Measurements from ENCODE around the gene KCNF1. TPM values are rescaled to one million over a fixed set of nuclear protein-coding genes. Genes with fewer than 3 reads are reported as not detected.
A peak's percentile ranks its signal among the peaks of the same experiment; 100 is the strongest.

The KCNF1 gene
- polyA plus RNA-seq, 6 donors from 2014 or later: not detected

- Mint-ChIP-seq H3K9me3 (no peaks in the 10 kb centered on the region), H3K36me3 (no peaks in the 10 kb centered on the region), H3K4me3 (no peak overlapping the region), H3K27me3 (peaks cover 18 to 60% (median 50%) of the 10 kb centered on the region in 3 donors), H3K27ac (no peak overlapping the region), H3K4me1 (no peaks in the 10 kb centered on the region)
- DNase-seq (no peak), ATAC-seq (ENCODE audit: low read depth in 2 of 2) (no peak)
Measured at GRCh38 chr2:10897956-10898355, 13.8 kb upstream of the KCNF1 start.

- Mint-ChIP-seq H3K36me3 (peaks cover 0 to 9% of the 10 kb centered on the region in 2 donors), H3K9me3 (peaks cover 0 to 14% (median 7%) of the 10 kb centered on the region in 7 donors), H3K27ac (peak overlapping the region in 1 of 6 donors; percentile 57), H3K27me3 (peaks cover 4 to 48% (median 30%) of the 10 kb centered on the region in 3 donors), H3K4me3 (no peak overlapping the region), H3K4me1 (no peaks in the 10 kb centered on the region)
- no peak for DNase-seq
- ATAC-seq (ENCODE audit: low read depth in 2 of 2): no peak
Measured at GRCh38 chr2:10900216-10901109, 11.3 kb upstream of the KCNF1 start.

GRCh38 chr2:10901160-10901939, 10.4 kb upstream of the KCNF1 start:
- peak overlapping the region in 1 of 6 donors; percentile 81 for H3K27ac Mint-ChIP-seq
- H3K9me3 Mint-ChIP-seq: peaks cover 0 to 14% (median 11%) of the 10 kb centered on the region in 7 donors
- H3K4me3 Mint-ChIP-seq: no peak overlapping the region
- DNase-seq (no peak), ATAC-seq (ENCODE audit: low read depth in 2 of 2) (no peak)
- no peaks in the 10 kb centered on the region for H3K4me1 Mint-ChIP-seq
- H3K36me3 Mint-ChIP-seq: peaks cover 0 to 9% of the 10 kb centered on the region in 2 donors
- H3K27me3 Mint-ChIP-seq: peaks cover 4 to 43% (median 24%) of the 10 kb centered on the region in 3 donors

- DNase-seq (no peak), ATAC-seq (ENCODE audit: low read depth in 2 of 2) (no peak)
- no peak overlapping the region for H3K27ac Mint-ChIP-seq
Measured at GRCh38 chr2:10903861-10904210, 7.9 kb upstream of the KCNF1 start.

GRCh38 chr2:10904455-10904854, 7.3 kb upstream of the KCNF1 start:
- Mint-ChIP-seq H3K4me3 (no peak overlapping the region), H3K36me3 (peaks cover 0 to 9% of the 10 kb centered on the region in 2 donors), H3K4me1 (no peaks in the 10 kb centered on the region), H3K27ac (no peak overlapping the region), H3K9me3 (peaks cover 0 to 14% (median 11%) of the 10 kb centered on the region in 7 donors), H3K27me3 (peaks cover 3 to 33% (median 23%) of the 10 kb centered on the region in 3 donors)
- DNase-seq (no peak), ATAC-seq (ENCODE audit: low read depth in 2 of 2) (no peak)

More at GRCh38 chr2:10903861-10904210, 7.9 kb upstream of the KCNF1 start:
- Mint-ChIP-seq H3K36me3 (peaks cover 0 to 9% of the 10 kb centered on the region in 2 donors), H3K4me1 (no peaks in the 10 kb centered on the region), H3K4me3 (no peak overlapping the region), H3K9me3 (peaks cover 0 to 14% (median 11%) of the 10 kb centered on the region in 7 donors), H3K27me3 (peaks cover 0 to 27% (median 17%) of the 10 kb centered on the region in 3 donors)

- Mint-ChIP-seq H3K27ac (no peak overlapping the region), H3K4me3 (no peak overlapping the region), H3K4me1 (no peaks in the 10 kb centered on the region), H3K36me3 (peaks cover 0 to 9% of the 10 kb centered on the region in 2 donors), H3K27me3 (peaks cover 3 to 37% (median 24%) of the 10 kb centered on the region in 3 donors), H3K9me3 (peaks cover 0 to 14% (median 11%) of the 10 kb centered on the region in 7 donors)
- ATAC-seq (ENCODE audit: low read depth in 2 of 2) (no peak), DNase-seq (no peak)
Measured at GRCh38 chr2:10905006-10905861, 6.5 kb upstream of the KCNF1 start.

GRCh38 chr2:10905862-10906143, 5.9 kb upstream of the KCNF1 start:
- DNase-seq (no peak), ATAC-seq (ENCODE audit: low read depth in 2 of 2) (no peak)
- Mint-ChIP-seq H3K4me3 (peak overlapping the region in 1 of 8 donors; percentile 38), H3K27ac (no peak overlapping the region), H3K9me3 (peaks cover 0 to 14% (median 11%) of the 10 kb centered on the region in 7 donors), H3K27me3 (peaks cover 6 to 37% (median 22%) of the 10 kb centered on the region in 3 donors), H3K36me3 (peaks cover 0 to 11% of the 10 kb centered on the region in 2 donors), H3K4me1 (peaks cover 0 to 1% (median 1%) of the 10 kb centered on the region in 3 donors)

- peaks cover 0 to 16% of the 10 kb centered on the region in 2 donors for H3K36me3 Mint-ChIP-seq
- ATAC-seq (ENCODE audit: low read depth in 2 of 2) (no peak), DNase-seq (no peak)
- peaks cover 0 to 4% (median 4%) of the 10 kb centered on the region in 3 donors for H3K4me1 Mint-ChIP-seq
- H3K4me3 Mint-ChIP-seq: no peak overlapping the region
- H3K27ac Mint-ChIP-seq: peak overlapping the region in 1 of 6 donors; percentile 8
- H3K9me3 Mint-ChIP-seq: peaks cover 0 to 14% (median 11%) of the 10 kb centered on the region in 7 donors
- peaks cover 11 to 38% (median 22%) of the 10 kb centered on the region in 3 donors for H3K27me3 Mint-ChIP-seq
Measured at GRCh38 chr2:10906926-10907625, 4.7 kb upstream of the KCNF1 start.

GRCh38 chr2:10908195-10908594, 3.5 kb upstream of the KCNF1 start:
- H3K9me3 Mint-ChIP-seq: peaks cover 0 to 14% (median 11%) of the 10 kb centered on the region in 7 donors
- peaks cover 0 to 6% (median 4%) of the 10 kb centered on the region in 3 donors for H3K4me1 Mint-ChIP-seq
- ATAC-seq (ENCODE audit: low read depth in 2 of 2): no peak
- DNase-seq: no peak
- no peak overlapping the region for H3K4me3 Mint-ChIP-seq
- no peak overlapping the region for H3K27ac Mint-ChIP-seq
- peaks cover 11 to 38% (median 32%) of the 10 kb centered on the region in 3 donors for H3K27me3 Mint-ChIP-seq
- peaks cover 0 to 16% of the 10 kb centered on the region in 2 donors for H3K36me3 Mint-ChIP-seq

GRCh38 chr2:10909050-10909995, 2.4 kb upstream of the KCNF1 start:
- peak overlapping the region in 1 of 6 donors; percentile 2 for H3K27ac Mint-ChIP-seq
- peaks cover 0 to 6% (median 4%) of the 10 kb centered on the region in 3 donors for H3K4me1 Mint-ChIP-seq
- H3K36me3 Mint-ChIP-seq: peaks cover 0 to 16% of the 10 kb centered on the region in 2 donors
- no peak overlapping the region for H3K4me3 Mint-ChIP-seq
- ATAC-seq (ENCODE audit: low read depth in 2 of 2) (no peak), DNase-seq (no peak)
- H3K9me3 Mint-ChIP-seq: peaks cover 0 to 8% (median 6%) of the 10 kb centered on the region in 7 donors
- peaks cover 12 to 40% (median 40%) of the 10 kb centered on the region in 3 donors for H3K27me3 Mint-ChIP-seq

- H3K36me3 Mint-ChIP-seq: peaks cover 0 to 9% of the 10 kb centered on the region in 2 donors
- H3K4me3 Mint-ChIP-seq: no peak overlapping the region
- ATAC-seq (ENCODE audit: low read depth in 2 of 2): no peak
- no peak for DNase-seq
- peaks cover 0 to 5% (median 0%) of the 10 kb centered on the region in 7 donors for H3K9me3 Mint-ChIP-seq
- peaks cover 18 to 47% (median 40%) of the 10 kb centered on the region in 3 donors for H3K27me3 Mint-ChIP-seq
- H3K27ac Mint-ChIP-seq: no peak overlapping the region
- peaks cover 0 to 6% (median 4%) of the 10 kb centered on the region in 3 donors for H3K4me1 Mint-ChIP-seq
Measured at GRCh38 chr2:10909996-10910341, 1.8 kb upstream of the KCNF1 start.

Measured in naive B cell (primary cell).